Measurements from ENCODE around the gene BSCL2.
A peak's percentile ranks its signal among the peaks of the same experiment; 100 is the strongest.

DNA sequence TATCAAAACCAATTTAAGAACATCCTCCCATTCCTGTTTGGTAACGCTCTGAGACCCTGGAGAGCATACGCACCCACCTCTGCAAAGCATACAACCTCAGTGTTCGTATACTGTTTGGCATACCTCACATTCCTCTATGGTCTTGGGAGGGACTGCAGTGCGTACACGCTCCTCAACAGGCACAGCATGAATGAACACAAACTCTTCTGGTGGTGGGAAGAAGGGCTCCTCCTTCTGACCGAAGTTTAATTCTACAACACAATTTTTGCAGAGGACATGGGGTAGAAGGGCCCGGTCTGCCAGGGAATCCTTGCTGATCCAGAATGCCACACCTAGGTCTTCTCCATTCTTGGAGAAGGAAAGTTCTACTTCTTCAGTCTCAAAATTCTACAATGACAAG lies 14.8 kb upstream of the BSCL2 start:
- TF ChIP-seq, protein P1, sequence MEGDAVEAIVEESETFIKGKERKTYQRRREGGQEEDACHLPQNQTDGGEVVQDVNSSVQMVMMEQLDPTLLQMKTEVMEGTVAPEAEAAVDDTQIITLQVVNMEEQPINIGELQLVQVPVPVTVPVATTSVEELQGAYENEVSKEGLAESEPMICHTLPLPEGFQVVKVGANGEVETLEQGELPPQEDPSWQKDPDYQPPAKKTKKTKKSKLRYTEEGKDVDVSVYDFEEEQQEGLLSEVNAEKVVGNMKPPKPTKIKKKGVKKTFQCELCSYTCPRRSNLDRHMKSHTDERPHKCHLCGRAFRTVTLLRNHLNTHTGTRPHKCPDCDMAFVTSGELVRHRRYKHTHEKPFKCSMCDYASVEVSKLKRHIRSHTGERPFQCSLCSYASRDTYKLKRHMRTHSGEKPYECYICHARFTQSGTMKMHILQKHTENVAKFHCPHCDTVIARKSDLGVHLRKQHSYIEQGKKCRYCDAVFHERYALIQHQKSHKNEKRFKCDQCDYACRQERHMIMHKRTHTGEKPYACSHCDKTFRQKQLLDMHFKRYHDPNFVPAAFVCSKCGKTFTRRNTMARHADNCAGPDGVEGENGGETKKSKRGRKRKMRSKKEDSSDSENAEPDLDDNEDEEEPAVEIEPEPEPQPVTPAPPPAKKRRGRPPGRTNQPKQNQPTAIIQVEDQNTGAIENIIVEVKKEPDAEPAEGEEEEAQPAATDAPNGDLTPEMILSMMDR (IDR thresholded peaks at IDR 0.05; ENCODE audit: poor library complexity), result peak; percentile 15
- no peak for TF ChIP-seq EZH2phosphoT487 (IDR thresholded peaks at IDR 0.05; ENCODE audit: low read depth, severe bottlenecking, unreplicated experiment)
